Heart left ventricle (tissue), 16 donors: ENCODE measurements around the gene PLN. TPM values are rescaled to one million over a fixed set of nuclear protein-coding genes. Genes with fewer than 3 reads are reported as not detected.
A peak's percentile ranks its signal among the peaks of the same experiment; 100 is the strongest.

Experiments
- ATAC-seq, 4 donors: fragments of 200-7000 bp; cut with Tn5 transposase; one replicate each; pipeline ENCODE4 v1.9.1; 2020 to 2022; ENCODE audit warnings: moderate library complexity in 4 of 4, mild to moderate bottlenecking in 3 of 4, moderate number of reproducible peaks in 1 of 4
- DNase-seq, 5 donors: peaks; one replicate each; pipeline ENCODE4 v3.0.0-alpha.2; 2020
- H3K27ac ChIP-seq, 12 donors: fragments of 200-600 bp; sonication (generic) in 4 of 12; one replicate each; pipeline versions ENCODE4 v1.5.0 to v1.8.0; 2016 to 2022; ENCODE audit warnings: mild to moderate bottlenecking in 2 of 12
- H3K27me3 ChIP-seq, 9 donors: fragments of 200-600 bp; sonication (generic) in 2 of 9; one replicate each; pipeline versions ENCODE4 v1.5.1 to v1.8.0; 2016 to 2022; ENCODE audit warnings: mild to moderate bottlenecking in 3 of 9
- H3K36me3 ChIP-seq, 9 donors: fragments of 200-600 bp; sonication (generic) in 2 of 9; one replicate each; pipeline versions ENCODE4 v1.5.0 to v1.8.0; 2018 to 2022; ENCODE audit warnings: mild to moderate bottlenecking in 2 of 9
- H3K4me1 ChIP-seq, 12 donors: fragments of 200-600 bp; sonication (generic) in 4 of 12; one replicate each; pipeline versions ENCODE4 v1.5.0 to v1.8.0; 2016 to 2022; ENCODE audit warnings: mild to moderate bottlenecking in 3 of 12
- H3K4me3 ChIP-seq, 12 donors: fragments of 200-600 bp; sonication (generic) in 4 of 12; one replicate each; pipeline versions ENCODE4 v1.5.0 to v1.8.0; 2017 to 2022; ENCODE audit warnings: mild to moderate bottlenecking in 9 of 12, moderate library complexity in 4 of 12
- H3K9me3 ChIP-seq, 12 donors: fragments of 200-600 bp; sonication (generic) in 4 of 12; one replicate each; pipeline versions ENCODE4 v1.5.0 to v1.8.0; 2016 to 2022; ENCODE audit warnings: mild to moderate bottlenecking in 1 of 12
- POLR2A ChIP-seq, 2 donors: fragments of 450-650 bp; IDR thresholded peaks; one replicate each; pipeline ENCODE4 v1.6.1; 2017; ENCODE audit warnings: antibody characterized with exemption in 2 of 2, mild to moderate bottlenecking in 2 of 2, moderate library complexity in 2 of 2
- WGBS, 4 donors: extraction: QIAGEN DNeasy Blood & Tissue Kit in 2 of 4; methylation state at CpG; one replicate each; pipeline versions ENCODE4 v1.1.5 to v1.1.7; 2013 to 2018; 5-methylcytosine and 5-hydroxymethylcytosine counted together
- intact Hi-C, 10 donors: fragments of 100-400 bp; cut with DNase I; formaldehyde crosslinking; loops; one replicate each; pipeline versions ENCODE4 v1.11.1 to v1.14.2; 2022
- polyA plus RNA-seq, 2 donors: library from polyadenylated mRNA; stranded (reverse); fragments of 200-250 nt; gene quantifications; one replicate each; pipeline ENCODE4 v1.2.3, GENCODE V29; 2013
- total RNA-seq, 9 donors: library from RNA; depleted of rRNA in 2 of 9; stranded (reverse); fragments of >200 nt in 2 of 9; fragmentation: NEBNext Ultra II Directional in 3 of 9; extraction: Animal tissue kit (Norgen Biotek cat#: 25700) in 3 of 9; gene quantifications; one replicate each; pipeline versions ENCODE4 v1.1.0 to v1.2.4, GENCODE V29; 2016 to 2023
- TF ChIP-seq, protein P1 (sequence below), 12 donors: fragments of 200-600 bp; sonication (generic) in 4 of 12; IDR thresholded peaks; one replicate each; pipeline versions ENCODE4 v1.5.0 to v1.8.0; 2018 to 2022; ENCODE audit warnings: antibody characterized with exemption in 12 of 12, mild to moderate bottlenecking in 5 of 12
- donor health status: ischemic (EF 13 %, LVEDD 7.1; RV severe dilation, severe dysfunction).
- donor health status: healthy with polysubstance abuse.
- donor health status: DM: no; HTN: yes; CAD: no.
- donor health status: DM: no; HTN: no; CAD: no.
- donor health status: ischemic (EF 25% LVEDD 6.9; RV normal size, moderate dysfunction).
- donor health status: ischemic (EF 25% LVEDD 5.7; RV mildly dilated, moderate dysfunction).
- donor health status: healthy.
- donor health status: DM: yes; HTN: yes; CAD: no.
- donor health status: ischemic (EF 35%, LVEDD 5.7; RV mildly dilated, moderate dysfunction).
- donor health status: nonischemic (EF 11% LVEDD 7.7; RV severe dilation, severe dysfunction).
- donor health status: DM: yes; HTN: yes; CAD: no.
- donor health status: PGD.
- donor health status: ischemic (EF 29% LVEDD 5.4; RV normal size, mild dysfunction).
- donor health status: nonischemic (EF 23%, LVEDD 6.1; RV moderate dilation, normal function).

The PLN gene
- total and polyA plus RNA-seq, 11 donors, result 974 to 3,015 (median 1,768) TPM

DNA sequence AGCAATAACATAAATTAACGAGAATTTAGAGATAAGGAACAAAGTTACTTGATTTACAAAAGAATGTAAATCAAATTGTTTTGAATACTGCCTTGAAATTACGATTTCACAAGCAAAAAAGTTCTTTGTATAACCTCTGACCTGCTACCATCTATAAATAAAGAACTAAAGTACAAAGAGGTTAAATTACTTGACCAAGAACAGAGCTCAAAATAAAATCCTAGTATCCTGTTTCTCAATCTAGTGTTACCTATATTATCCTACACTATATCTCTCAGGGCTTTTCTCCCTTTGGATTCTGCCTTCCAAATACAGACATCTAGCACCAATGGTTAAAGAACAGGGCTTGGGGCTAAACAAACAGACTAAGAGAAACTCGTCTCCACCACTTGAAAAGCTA, 43.8 kb downstream of the PLN start:
- Histone ChIP-seq H3K27ac (no peak overlapping the region), H3K9me3 (no peaks in the 10 kb centered on the region), H3K27me3 (no peaks in the 10 kb centered on the region), H3K36me3 (no peaks in the 10 kb centered on the region), H3K4me3 (no peak overlapping the region), H3K4me1 (peaks cover 0 to 31% (median 5%) of the 10 kb centered on the region in 12 donors)
- TF ChIP-seq, protein P1, sequence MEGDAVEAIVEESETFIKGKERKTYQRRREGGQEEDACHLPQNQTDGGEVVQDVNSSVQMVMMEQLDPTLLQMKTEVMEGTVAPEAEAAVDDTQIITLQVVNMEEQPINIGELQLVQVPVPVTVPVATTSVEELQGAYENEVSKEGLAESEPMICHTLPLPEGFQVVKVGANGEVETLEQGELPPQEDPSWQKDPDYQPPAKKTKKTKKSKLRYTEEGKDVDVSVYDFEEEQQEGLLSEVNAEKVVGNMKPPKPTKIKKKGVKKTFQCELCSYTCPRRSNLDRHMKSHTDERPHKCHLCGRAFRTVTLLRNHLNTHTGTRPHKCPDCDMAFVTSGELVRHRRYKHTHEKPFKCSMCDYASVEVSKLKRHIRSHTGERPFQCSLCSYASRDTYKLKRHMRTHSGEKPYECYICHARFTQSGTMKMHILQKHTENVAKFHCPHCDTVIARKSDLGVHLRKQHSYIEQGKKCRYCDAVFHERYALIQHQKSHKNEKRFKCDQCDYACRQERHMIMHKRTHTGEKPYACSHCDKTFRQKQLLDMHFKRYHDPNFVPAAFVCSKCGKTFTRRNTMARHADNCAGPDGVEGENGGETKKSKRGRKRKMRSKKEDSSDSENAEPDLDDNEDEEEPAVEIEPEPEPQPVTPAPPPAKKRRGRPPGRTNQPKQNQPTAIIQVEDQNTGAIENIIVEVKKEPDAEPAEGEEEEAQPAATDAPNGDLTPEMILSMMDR (IDR thresholded peaks at IDR 0.05), result no peak
- TF ChIP-seq POLR2A (IDR thresholded peaks at IDR 0.05), result no peak
- no peak for ATAC-seq
- no peak for DNase-seq
- intact Hi-C loops, result no loop called here
- WGBS, 4 donors, result 81 to 88% (median 84%) methylated on average over 3 of the region's 3 CpGs

DNA sequence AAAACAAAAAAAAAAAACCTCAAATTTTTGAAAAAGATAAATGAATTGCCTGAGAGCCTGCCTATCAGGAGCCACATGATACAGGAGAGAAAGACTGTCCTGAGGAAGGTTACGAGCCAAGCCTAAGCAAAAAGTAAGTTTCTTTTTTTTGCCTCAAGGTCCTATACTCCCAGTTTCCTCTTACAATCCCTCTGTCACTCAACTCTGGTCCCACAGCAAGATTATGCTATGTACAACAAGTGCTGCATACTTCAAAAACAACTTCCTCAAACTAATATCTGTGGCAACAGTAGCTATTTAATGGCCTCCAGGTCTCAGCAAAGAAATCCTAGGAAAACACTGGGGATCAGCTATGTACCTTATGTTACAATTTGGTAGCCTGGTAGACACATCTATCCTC, 46.8 kb downstream of the PLN start:
- no peak overlapping the region for H3K27ac ChIP-seq
- no peak overlapping the region for H3K4me3 ChIP-seq
- H3K27me3 ChIP-seq, result no peaks in the 10 kb centered on the region
- ATAC-seq, result no peak
- peaks cover 0 to 33% (median 7%) of the 10 kb centered on the region in 12 donors for H3K4me1 ChIP-seq
- DNase-seq, result no peak
- 93 to 98% (median 96%) methylated on average over 1 of the region's 1 CpG for WGBS, 4 donors
- no peaks in the 10 kb centered on the region for H3K9me3 ChIP-seq
- intact Hi-C loops, result no loop called here
- TF ChIP-seq POLR2A (IDR thresholded peaks at IDR 0.05), result no peak
- TF ChIP-seq, protein P1 (IDR thresholded peaks at IDR 0.05), result no peak
- H3K36me3 ChIP-seq, result no peaks in the 10 kb centered on the region

DNA sequence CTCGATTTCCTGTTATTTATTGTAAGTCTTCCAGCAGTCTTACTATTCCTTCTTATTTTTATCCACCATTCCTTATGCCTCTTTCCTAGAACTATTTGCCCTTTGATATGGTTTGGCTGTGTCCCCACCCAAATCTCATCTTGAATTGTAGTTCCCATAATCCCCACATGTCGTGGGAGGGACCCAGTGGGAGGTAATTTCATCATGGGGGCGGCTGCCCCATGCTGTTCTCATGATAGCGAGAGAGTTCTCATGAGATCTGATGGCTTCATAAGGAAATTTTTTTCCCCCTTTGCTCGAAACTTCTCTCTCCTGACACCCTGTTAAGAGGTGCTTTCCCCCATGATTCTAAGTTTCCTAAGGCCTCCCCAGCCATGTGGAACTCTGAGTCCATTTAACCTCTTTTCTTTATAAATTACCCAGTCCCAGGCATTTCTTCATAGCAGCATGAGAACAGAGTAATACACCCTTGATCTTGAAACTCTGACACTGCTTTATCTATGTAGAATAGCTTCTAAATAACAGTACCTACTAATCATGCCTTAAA, 48.8 kb downstream of the PLN start:
- Histone ChIP-seq H3K4me1 (peaks cover 0 to 25% (median 5%) of the 10 kb centered on the region in 12 donors), H3K27me3 (no peaks in the 10 kb centered on the region), H3K36me3 (no peaks in the 10 kb centered on the region), H3K27ac (no peak overlapping the region), H3K9me3 (no peaks in the 10 kb centered on the region), H3K4me3 (no peak overlapping the region)
- intact Hi-C loops, result no loop called here
- 87 to 95% (median 93%) methylated on average over 5 of the region's 5 CpGs for WGBS, 4 donors
- no peak for DNase-seq
- ATAC-seq, result no peak
- TF ChIP-seq POLR2A (IDR thresholded peaks at IDR 0.05), result no peak
- TF ChIP-seq, protein P1 (IDR thresholded peaks at IDR 0.05), result no peak

DNA sequence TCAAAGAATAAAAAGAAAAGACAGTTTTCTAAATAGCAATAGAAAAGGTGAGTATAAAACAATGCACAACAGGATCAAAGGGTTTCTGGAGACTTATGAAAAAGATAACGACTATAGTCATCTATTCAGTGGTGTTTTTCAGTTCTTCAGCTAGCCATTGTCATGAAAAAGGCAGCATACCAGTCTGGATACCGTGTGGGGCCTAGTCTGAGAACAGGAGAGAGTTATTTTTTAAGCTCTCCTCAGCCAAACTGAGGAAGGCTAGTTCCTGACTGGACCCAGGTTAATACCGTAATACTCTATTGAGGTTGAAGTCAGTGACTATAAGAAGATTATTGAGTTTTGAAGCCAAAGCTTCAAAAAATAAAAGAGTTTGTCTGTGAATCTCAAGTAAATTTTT, 49.5 kb downstream of the PLN start:
- peak overlapping the region in 1 of 12 donors; percentile 2 for H3K27ac ChIP-seq
- H3K4me1 ChIP-seq, result peaks cover 0 to 25% (median 5%) of the 10 kb centered on the region in 12 donors
- 55 to 70% (median 66%) methylated on average over 3 of the region's 3 CpGs for WGBS, 4 donors
- intact Hi-C loops, result no loop called here
- no peak overlapping the region for H3K4me3 ChIP-seq
- no peaks in the 10 kb centered on the region for H3K9me3 ChIP-seq
- no peaks in the 10 kb centered on the region for H3K27me3 ChIP-seq
- DNase-seq (no peak), ATAC-seq (no peak)
- no peaks in the 10 kb centered on the region for H3K36me3 ChIP-seq
- TF ChIP-seq POLR2A (IDR thresholded peaks at IDR 0.05), result no peak
- TF ChIP-seq, protein P1 (IDR thresholded peaks at IDR 0.05), result no peak
